Endothelial cell of umbilical vein (primary cell): Measurements from ENCODE around the gene LRP2.

Source experiments
- CTCF ChIP-seq, 2 donors: IDR thresholded peaks; 1 replicate in 1 of 2; 2 replicates in 1 of 2; pipeline ENCODE4 v1.5.1; 2011; ENCODE audit warnings: low read length in 2 of 2, mild to moderate bottlenecking in 2 of 2, moderate library complexity in 2 of 2, control low read depth in 1 of 2, inconsistent platforms in 1 of 2, low read depth in 1 of 2; ENCODE audit not compliant: insufficient read depth in 1 of 2; ENCODE audit errors: extremely low read depth in 1 of 2
- FOS ChIP-seq: IDR thresholded peaks from 2 replicates; pipeline ENCODE4 v1.6.1; 2011; ENCODE audit warnings: mild to moderate bottlenecking, low read length, moderate library complexity, borderline replicate concordance; ENCODE audit not compliant: insufficient read depth
- POLR2A ChIP-seq: IDR thresholded peaks from 2 replicates; pipeline ENCODE4 v1.6.1; 2012; ENCODE audit warnings: low read depth, mild to moderate bottlenecking, control low read depth, low read length
- TF ChIP-seq, protein P1 (sequence below): IDR thresholded peaks from 2 replicates; pipeline ENCODE4 v1.6.1; 2011; ENCODE audit not compliant: insufficient read depth, insufficient read length

GRCh38 chr2:169348321-169349024 is 13.9 kb downstream of the LRP2 start:
- TF ChIP-seq FOS (no peak), CTCF (IDR thresholded peaks at IDR 0.05; ENCODE audit: extremely low read depth in 1 of 2, insufficient read depth in 1 of 2, low read depth in 1 of 2, low read length in 2 of 2) (no peak), POLR2A (no peak)
- TF ChIP-seq, protein P1, sequence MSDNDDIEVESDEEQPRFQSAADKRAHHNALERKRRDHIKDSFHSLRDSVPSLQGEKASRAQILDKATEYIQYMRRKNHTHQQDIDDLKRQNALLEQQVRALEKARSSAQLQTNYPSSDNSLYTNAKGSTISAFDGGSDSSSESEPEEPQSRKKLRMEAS: no peak
